ENCODE results near the gene IGSF3. TPM values are rescaled to one million over a fixed set of nuclear protein-coding genes. Genes with fewer than 3 reads are reported as not detected.
"Not testable (repeated sequence)": the region's sequence is repeated elsewhere in the genome, so short reads cannot be mapped to it uniquely, and the experiment has no call there.

The IGSF3 gene
- total RNA-seq, 4 donors from 2014 or later, result 2.6 to 4.6 (median 3.4) TPM

DNA sequence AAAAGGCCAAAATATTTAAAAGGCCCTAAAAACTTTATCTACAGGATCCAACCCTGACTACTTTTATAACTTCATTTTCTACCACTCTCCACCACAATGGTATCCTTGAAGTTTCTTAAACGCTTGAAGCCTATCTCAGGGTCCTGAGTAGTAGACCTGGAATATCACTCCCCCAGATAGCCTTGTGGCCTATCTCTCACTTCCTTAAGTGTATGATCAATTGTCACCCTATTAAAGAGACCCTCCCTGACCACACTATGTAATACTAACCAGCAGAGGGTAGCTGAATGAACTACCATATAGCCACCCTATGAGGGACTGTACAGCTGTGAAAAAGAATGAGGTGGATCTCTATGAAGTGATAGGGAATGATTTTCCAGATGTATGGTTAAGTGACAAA is 102.3 kb downstream of the IGSF3 start:
- ATAC-seq (ENCODE audit: low FRiP score) (no peak), DNase-seq (ENCODE audit: low spot score) (no peak)
- TF ChIP-seq, protein P1, sequence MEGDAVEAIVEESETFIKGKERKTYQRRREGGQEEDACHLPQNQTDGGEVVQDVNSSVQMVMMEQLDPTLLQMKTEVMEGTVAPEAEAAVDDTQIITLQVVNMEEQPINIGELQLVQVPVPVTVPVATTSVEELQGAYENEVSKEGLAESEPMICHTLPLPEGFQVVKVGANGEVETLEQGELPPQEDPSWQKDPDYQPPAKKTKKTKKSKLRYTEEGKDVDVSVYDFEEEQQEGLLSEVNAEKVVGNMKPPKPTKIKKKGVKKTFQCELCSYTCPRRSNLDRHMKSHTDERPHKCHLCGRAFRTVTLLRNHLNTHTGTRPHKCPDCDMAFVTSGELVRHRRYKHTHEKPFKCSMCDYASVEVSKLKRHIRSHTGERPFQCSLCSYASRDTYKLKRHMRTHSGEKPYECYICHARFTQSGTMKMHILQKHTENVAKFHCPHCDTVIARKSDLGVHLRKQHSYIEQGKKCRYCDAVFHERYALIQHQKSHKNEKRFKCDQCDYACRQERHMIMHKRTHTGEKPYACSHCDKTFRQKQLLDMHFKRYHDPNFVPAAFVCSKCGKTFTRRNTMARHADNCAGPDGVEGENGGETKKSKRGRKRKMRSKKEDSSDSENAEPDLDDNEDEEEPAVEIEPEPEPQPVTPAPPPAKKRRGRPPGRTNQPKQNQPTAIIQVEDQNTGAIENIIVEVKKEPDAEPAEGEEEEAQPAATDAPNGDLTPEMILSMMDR (IDR thresholded peaks at IDR 0.05), result no peak

DNA sequence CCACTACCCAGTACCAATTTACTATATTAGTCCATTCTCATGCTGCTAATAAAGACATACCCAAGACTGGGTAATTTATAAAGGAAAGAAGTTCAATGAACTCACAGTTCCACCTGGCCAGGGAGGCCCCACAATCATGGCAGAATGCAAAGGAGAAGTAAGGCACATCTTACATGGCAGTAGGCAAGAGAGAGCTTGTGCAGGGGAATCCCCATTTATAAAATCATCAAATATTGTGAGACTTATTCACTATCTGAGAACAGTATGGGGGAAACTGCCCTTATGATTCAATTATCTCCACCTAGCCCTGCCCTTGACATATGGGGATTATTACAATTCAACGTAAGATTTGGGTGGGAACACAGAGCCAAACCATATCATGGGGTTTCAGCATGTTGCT is 103.1 kb downstream of the IGSF3 start:
- no peak for DNase-seq (ENCODE audit: low spot score)
- TF ChIP-seq, protein P1 (IDR thresholded peaks at IDR 0.05), result no peak
- no peak for ATAC-seq (ENCODE audit: low FRiP score)

DNA sequence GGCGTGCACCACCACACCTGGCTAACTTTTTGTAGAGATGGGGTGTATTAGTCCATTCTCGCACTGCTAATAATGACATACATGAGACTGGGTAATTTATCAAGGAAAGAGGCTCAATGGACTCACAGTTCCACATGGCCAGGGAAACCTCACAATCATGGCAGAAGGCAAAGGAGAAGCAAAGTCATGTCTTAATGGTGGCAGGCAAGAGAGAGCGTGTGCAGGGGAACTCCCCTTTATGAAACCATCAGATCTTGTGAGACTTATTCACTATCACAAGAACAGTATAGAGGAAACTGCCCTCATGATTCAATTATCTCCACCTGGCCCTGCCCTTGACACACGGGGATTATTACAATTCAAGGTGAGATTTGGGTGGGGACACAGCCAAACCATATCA is 105.1 kb downstream of the IGSF3 start:
- not testable (repeated sequence) for ATAC-seq (ENCODE audit: low FRiP score); DNase-seq (ENCODE audit: low spot score)

DNA sequence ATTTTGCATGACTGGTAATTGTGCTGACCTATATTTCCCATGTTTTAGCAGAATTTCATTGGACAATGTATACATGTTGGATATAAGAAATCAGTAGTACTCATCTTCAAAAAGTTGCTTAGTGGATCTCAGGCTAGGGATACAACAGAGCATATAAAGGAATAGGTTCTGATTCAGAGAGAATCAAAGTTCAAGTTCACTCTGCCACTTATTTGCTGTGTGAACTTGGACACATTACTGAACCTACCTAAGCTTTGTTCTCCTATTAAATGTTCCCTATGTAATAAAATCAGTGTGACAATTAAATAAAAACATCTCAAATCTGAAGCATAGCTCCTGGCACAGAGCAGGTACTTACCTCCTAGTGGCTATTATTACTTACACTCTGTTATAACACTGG is 106.0 kb downstream of the IGSF3 start:
- DNase-seq (ENCODE audit: low spot score), result no peak
- ATAC-seq (ENCODE audit: low FRiP score), result no peak
- TF ChIP-seq, protein P1 (IDR thresholded peaks at IDR 0.05), result no peak

DNA sequence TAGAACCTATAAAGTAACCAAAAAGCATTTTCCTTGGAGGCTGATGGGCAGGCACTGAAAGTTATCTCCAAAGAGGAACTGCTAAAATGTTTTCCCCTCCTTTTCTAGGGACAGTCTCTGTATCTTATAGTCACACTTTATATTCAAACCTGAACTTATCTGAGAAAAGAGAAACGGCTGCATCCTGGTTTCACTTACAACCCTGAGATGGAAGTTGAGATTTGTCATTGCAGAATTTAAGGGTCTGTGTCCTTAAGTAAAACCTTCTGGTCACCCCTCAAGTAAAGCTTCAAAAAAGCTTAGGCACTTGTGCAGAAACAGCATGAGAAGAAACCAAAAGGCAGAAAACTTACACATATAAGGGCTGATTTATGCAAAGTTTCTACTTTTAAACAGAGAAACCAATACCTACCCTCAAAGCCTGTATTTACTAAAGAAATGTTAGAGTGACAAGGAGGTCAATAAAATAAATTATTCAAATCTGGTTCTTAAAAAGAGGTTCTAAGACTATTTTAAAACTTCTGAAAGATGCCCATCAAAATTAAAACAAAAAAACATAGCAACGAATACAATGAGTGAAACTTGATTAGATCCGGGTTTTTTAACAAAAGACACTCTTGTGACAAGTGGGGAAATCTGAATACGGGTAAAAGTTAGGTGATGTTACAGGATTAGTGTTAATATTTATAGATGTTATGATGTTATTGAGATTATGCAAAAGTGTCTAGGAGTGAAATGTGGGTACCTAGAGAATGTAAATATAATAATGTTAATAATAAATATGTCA is 106.6 kb downstream of the IGSF3 start:
- TF ChIP-seq, protein P1 (IDR thresholded peaks at IDR 0.05), result no peak
- DNase-seq (ENCODE audit: low spot score) (no peak), ATAC-seq (ENCODE audit: low FRiP score) (no peak)

DNA sequence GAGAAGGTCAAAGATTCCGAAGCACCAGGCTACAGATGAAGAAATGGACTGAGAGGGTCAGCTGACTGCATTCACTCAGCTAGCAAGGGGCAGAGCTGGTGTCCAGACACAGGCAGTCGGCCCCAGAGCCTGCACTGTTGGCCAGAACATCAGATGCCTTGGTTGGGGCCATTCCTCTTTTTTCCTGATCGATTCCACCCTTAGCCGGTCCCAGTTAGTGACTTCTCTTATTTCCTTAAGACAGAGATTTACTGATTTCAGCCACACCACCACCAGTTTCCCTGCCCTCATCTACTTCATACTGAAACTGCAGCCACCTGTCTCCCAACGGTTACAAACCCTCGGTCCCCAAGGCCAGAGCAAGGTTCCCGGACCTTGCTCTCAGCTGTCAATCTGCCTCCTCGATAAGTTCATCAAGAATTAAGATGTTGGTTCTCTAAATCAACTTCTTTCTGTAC is 108.2 kb downstream of the IGSF3 start:
- DNase-seq (ENCODE audit: low spot score), result no peak
- TF ChIP-seq, protein P1 (IDR thresholded peaks at IDR 0.05), result no peak
- ATAC-seq (ENCODE audit: low FRiP score), result no peak

DNA sequence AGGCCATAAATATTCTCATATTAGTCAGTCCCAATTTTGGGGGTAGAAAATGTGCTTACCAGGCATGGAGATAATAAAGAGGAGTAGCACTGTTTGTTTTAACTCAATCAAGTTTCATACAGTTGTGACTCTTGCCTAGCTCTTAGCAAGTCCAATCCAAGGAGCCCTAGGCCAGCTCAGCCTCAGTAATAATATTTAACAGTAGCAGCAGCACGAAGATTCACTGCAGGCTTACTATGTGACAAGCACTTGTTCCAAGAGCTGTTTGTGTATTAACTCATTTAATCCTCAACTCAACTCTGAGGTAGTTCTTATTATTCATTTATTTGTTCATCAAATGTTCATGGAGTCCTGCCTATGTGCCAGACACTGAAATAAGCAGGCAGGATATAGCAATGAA is 109.0 kb downstream of the IGSF3 start:
- TF ChIP-seq, protein P1 (IDR thresholded peaks at IDR 0.05), result no peak
- DNase-seq (ENCODE audit: low spot score) (no peak), ATAC-seq (ENCODE audit: low FRiP score) (no peak)

Data from omental fat pad (tissue), 4 donors.